K562 (cell line): ENCODE data around the gene IQCN. TPM values are rescaled to one million over a fixed set of nuclear protein-coding genes. Genes with fewer than 3 reads are reported as not detected.

Source experiments
- ADNP ChIP-seq: fragments of 200-800 bp; sonication (Bioruptor generic); IDR thresholded peaks from 2 replicates; pipeline ENCODE4 v1.6.1; 2016; ENCODE audit warnings: missing genetic modification characterization, missing compliant biosample characterization
- CHCHD3 ChIP-seq: fragments of 250-450 bp; sonication (Bioruptor Pico); IDR thresholded peaks from 2 replicates; pipeline ENCODE4 v2.1.2; 2022; ENCODE audit warnings: mild to moderate bottlenecking
- DNMT1 ChIP-seq: fragments of 450-650 bp; IDR thresholded peaks from 2 replicates; pipeline ENCODE4 v1.6.1; 2016; ENCODE audit warnings: antibody characterized with exemption, mild to moderate bottlenecking
- GABPB1 ChIP-seq: sonication (generic); formaldehyde crosslinking; IDR thresholded peaks from 2 replicates; pipeline ENCODE4 v1.8.0; 2022; ENCODE audit warnings: mild to moderate bottlenecking, missing genetic modification reagents
- HNRNPH1 ChIP-seq: fragments of 200-400 bp; formaldehyde crosslinking; optimal IDR thresholded peaks from 2 replicates; pipeline ENCODE3; 2017; ENCODE audit warnings: low read depth, mild to moderate bottlenecking, low read length, moderate library complexity
- POLR2AphosphoS2 ChIP-seq: IDR thresholded peaks from 2 replicates; pipeline ENCODE4 v1.6.1; 2012; ENCODE audit warnings: low read length, improper control_type of control experiment
- SMAD1 ChIP-seq: fragments of 150-350 bp; IDR thresholded peaks from 2 replicates; pipeline ENCODE4 v1.6.1; 2014; ENCODE audit warnings: low read length, low read depth; ENCODE audit not compliant: partially characterized antibody
- TAF1 ChIP-seq: IDR thresholded peaks from 2 replicates; pipeline ENCODE4 v1.6.1; 2011; ENCODE audit warnings: mild to moderate bottlenecking, low read length, moderate library complexity; ENCODE audit not compliant: insufficient read depth, control insufficient read depth, severe bottlenecking; ENCODE audit errors: extremely low read depth
- polyA plus RNA-seq, 8 experiments: library from polyadenylated mRNA; depleted of rRNA in 4 of 8; stranded (reverse) in 5 of 8; unstranded in 3 of 8; fragments of >200 nt; fragmentation: Nextera tagmentation in 2 of 8; fragmentation: Illumina TruSeq in 1 of 8; extraction: Ambion mirVana in 2 of 8; extraction: Trizol in 1 of 8; gene quantifications; 2 replicates each; pipeline versions ENCODE4 v1.2.1 to v1.2.3, GENCODE V29; 2011 to 2014; ENCODE audit warnings: inconsistent platforms in 1 of 8, missing spikeins in 1 of 8
- total RNA-seq, 7 experiments: library from RNA; depleted of rRNA in 6 of 7; stranded (reverse); fragments of >200 nt in 6 of 7; fragmentation: Illumina TruSeq in 2 of 7; extraction: Trizol in 2 of 7; gene quantifications; 2 replicates each; pipeline versions ENCODE4 v1.2.1 to v1.2.3, GENCODE V29; 2011 to 2021; ENCODE audit warnings: low replicate concordance in 1 of 7
- TF ChIP-seq, protein P1 (sequence below), 2 experiments: fragments of 450-650 bp; formaldehyde crosslinking in 1 of 2; IDR thresholded peaks; 2 replicates each; pipeline versions ENCODE4 v1.4.0 to v1.6.1; 2014 to 2020; ENCODE audit warnings: mild to moderate bottlenecking in 2 of 2, borderline replicate concordance in 1 of 2, low read depth in 1 of 2
- TF ChIP-seq, protein P2 (sequence below): fragments of 450-650 bp; IDR thresholded peaks from 2 replicates; pipeline ENCODE4 v1.6.1; 2016; ENCODE audit warnings: low read depth

Gene IQCN
- total and polyA plus RNA-seq, 9 of the 15 experiments (the other 6 are each of a cell fraction or from before 2014, with no cell fraction given): 0.01 to 0.07 (median 0.04) TPM; not detected in 3

DNA sequence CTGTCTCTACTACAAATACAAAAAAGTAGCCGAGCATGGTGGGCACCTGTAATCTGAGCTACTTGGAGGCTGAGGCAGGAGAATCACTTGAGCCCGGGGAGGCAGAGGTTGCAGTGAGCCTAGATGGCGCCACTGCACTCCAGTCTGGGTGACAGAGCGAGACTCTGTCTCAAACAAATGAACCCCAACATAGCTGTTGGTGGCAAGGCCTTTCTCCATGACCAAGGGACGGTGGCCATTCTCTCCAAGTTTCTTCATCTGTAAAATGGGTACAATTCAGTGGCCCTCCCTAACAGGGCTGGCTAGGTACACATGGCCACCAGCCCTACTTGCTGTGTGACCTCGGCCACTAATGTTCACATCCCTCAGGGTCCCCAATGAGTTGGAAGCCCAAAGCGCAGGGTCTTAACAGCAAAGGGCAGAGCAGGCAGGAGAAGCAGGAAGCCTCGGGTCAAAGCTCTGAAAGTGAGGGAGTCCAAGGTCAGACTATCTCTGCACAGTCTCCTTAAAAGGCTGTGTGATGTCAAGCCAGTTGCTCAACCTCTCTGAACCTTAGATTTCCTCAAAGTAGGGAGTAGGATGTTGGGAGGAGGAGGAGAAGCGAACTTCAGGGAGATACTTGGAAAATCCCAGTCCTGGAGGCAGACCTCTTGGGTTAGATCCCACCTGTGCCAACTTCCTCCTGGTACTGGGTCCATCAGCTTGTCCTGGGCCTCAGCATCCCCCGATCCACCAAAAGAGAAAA lies 4.4 kb upstream of the IQCN start (continued):
- TF ChIP-seq, protein P1, sequence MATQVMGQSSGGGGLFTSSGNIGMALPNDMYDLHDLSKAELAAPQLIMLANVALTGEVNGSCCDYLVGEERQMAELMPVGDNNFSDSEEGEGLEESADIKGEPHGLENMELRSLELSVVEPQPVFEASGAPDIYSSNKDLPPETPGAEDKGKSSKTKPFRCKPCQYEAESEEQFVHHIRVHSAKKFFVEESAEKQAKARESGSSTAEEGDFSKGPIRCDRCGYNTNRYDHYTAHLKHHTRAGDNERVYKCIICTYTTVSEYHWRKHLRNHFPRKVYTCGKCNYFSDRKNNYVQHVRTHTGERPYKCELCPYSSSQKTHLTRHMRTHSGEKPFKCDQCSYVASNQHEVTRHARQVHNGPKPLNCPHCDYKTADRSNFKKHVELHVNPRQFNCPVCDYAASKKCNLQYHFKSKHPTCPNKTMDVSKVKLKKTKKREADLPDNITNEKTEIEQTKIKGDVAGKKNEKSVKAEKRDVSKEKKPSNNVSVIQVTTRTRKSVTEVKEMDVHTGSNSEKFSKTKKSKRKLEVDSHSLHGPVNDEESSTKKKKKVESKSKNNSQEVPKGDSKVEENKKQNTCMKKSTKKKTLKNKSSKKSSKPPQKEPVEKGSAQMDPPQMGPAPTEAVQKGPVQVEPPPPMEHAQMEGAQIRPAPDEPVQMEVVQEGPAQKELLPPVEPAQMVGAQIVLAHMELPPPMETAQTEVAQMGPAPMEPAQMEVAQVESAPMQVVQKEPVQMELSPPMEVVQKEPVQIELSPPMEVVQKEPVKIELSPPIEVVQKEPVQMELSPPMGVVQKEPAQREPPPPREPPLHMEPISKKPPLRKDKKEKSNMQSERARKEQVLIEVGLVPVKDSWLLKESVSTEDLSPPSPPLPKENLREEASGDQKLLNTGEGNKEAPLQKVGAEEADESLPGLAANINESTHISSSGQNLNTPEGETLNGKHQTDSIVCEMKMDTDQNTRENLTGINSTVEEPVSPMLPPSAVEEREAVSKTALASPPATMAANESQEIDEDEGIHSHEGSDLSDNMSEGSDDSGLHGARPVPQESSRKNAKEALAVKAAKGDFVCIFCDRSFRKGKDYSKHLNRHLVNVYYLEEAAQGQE (IDR thresholded peaks at IDR 0.05; ENCODE audit: borderline replicate concordance): 0 out of 2 replicates have a peak, but pooled peaks have one; percentile 6
- TF ChIP-seq, protein P1 (CRISPR knock-in tag; IDR thresholded peaks at IDR 0.05; ENCODE audit: low read depth): no peak
- no peak for TF ChIP-seq TAF1
- 0 out of 2 replicates have a peak, but pooled peaks have one; percentile 34 for TF ChIP-seq GABPB1 (CRISPR knock-in tag)
- TF ChIP-seq SMAD1: peak; percentile 27
- peak; percentile 79 for TF ChIP-seq ADNP (tag)
- TF ChIP-seq, protein P2, sequence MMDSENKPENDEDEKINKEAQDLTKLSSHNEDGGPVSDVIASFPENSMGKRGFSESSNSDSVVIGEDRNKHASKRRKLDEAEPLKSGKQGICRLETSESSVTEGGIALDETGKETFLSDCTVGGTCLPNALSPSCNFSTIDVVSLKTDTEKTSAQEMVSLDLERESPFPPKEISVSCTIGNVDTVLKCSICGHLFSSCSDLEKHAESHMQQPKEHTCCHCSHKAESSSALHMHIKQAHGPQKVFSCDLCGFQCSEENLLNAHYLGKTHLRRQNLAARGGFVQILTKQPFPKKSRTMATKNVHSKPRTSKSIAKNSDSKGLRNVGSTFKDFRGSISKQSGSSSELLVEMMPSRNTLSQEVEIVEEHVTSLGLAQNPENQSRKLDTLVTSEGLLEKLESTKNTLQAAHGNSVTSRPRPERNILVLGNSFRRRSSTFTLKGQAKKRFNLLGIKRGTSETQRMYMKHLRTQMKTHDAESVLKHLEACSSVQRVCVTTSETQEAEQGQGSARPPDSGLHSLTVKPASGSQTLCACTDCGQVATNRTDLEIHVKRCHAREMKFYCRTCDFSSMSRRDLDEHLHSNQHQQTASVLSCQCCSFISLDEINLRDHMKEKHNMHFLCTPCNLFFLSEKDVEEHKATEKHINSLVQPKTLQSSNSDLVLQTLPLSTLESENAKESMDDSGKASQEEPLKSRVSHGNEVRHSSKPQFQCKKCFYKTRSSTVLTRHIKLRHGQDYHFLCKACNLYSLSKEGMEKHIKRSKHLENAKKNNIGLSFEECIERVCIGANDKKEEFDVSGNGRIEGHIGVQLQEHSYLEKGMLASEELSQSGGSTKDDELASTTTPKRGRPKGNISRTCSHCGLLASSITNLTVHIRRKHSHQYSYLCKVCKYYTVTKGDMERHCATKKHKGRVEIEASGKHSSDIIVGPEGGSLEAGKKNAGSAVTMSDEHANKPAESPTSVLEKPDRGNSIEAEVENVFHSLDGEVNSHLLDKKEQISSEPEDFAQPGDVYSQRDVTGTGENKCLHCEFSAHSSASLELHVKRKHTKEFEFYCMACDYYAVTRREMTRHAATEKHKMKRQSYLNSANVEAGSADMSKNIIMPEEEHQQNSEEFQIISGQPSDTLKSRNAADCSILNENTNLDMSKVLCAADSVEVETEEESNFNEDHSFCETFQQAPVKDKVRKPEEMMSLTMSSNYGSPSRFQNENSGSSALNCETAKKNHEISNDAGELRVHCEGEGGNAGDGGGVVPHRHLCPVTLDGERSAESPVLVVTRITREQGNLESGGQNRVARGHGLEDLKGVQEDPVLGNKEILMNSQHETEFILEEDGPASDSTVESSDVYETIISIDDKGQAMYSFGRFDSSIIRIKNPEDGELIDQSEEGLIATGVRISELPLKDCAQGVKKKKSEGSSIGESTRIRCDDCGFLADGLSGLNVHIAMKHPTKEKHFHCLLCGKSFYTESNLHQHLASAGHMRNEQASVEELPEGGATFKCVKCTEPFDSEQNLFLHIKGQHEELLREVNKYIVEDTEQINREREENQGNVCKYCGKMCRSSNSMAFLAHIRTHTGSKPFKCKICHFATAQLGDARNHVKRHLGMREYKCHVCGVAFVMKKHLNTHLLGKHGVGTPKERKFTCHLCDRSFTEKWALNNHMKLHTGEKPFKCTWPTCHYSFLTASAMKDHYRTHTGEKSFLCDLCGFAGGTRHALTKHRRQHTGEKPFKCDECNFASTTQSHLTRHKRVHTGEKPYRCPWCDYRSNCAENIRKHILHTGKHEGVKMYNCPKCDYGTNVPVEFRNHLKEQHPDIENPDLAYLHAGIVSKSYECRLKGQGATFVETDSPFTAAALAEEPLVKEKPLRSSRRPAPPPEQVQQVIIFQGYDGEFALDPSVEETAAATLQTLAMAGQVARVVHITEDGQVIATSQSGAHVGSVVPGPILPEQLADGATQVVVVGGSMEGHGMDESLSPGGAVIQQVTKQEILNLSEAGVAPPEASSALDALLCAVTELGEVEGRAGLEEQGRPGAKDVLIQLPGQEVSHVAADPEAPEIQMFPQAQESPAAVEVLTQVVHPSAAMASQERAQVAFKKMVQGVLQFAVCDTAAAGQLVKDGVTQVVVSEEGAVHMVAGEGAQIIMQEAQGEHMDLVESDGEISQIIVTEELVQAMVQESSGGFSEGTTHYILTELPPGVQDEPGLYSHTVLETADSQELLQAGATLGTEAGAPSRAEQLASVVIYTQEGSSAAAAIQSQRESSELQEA: 0 out of 2 replicates have a peak, but pooled peaks have one; percentile 15
- TF ChIP-seq CHCHD3: no peak
- no peak for TF ChIP-seq HNRNPH1
- no peak for TF ChIP-seq DNMT1
- TF ChIP-seq POLR2AphosphoS2: peak; percentile 49
